Esophagus squamous epithelium (tissue), 5 donors: ENCODE measurements around the gene UPK2. TPM values are rescaled to one million over a fixed set of nuclear protein-coding genes. Genes with fewer than 3 reads are reported as not detected.
A peak's percentile ranks its signal among the peaks of the same experiment; 100 is the strongest.

Source experiments
- DNase-seq: peaks from one replicate; lab custom pipeline; 2025; lab: John Stamatoyannopoulos, UW
- H3K27ac ChIP-seq, 4 donors: fragments of 200-600 bp; sonication (generic); one replicate each; pipeline ENCODE4 v1.5.1; 2016 to 2019; ENCODE audit warnings: mild to moderate bottlenecking in 1 of 4
- H3K27me3 ChIP-seq, 4 donors: fragments of 200-600 bp; sonication (generic); 1 replicate in 3 of 4; 2 replicates in 1 of 4; pipeline versions ENCODE4 v1.5.1 to v1.6.0; 2017 to 2021; ENCODE audit warnings: antibody characterized with exemption in 1 of 4
- H3K36me3 ChIP-seq, 3 donors: fragments of 200-600 bp; sonication (generic); one replicate each; pipeline ENCODE4 v1.5.1; 2016 to 2019
- H3K4me1 ChIP-seq, 3 donors: fragments of 200-600 bp; sonication (generic); one replicate each; pipeline ENCODE4 v1.5.1; 2017 to 2019
- H3K4me3 ChIP-seq, 4 donors: fragments of 200-600 bp; sonication (generic); 1 replicate in 3 of 4; 2 replicates in 1 of 4; pipeline ENCODE4 v1.5.1; 2016 to 2019; ENCODE audit warnings: mild to moderate bottlenecking in 2 of 4, moderate library complexity in 1 of 4
- H3K9me3 ChIP-seq, 3 donors: fragments of 200-600 bp; sonication (generic); one replicate each; pipeline ENCODE4 v1.5.1; 2016 to 2019
- POLR2A ChIP-seq, 4 donors: fragments of 450-650 bp; IDR thresholded peaks; one replicate each; pipeline ENCODE4 v1.6.1; 2017; ENCODE audit warnings: antibody characterized with exemption in 4 of 4, mild to moderate bottlenecking in 4 of 4, moderate library complexity in 3 of 4
- WGBS, 2 donors: methylation state at CpG; one replicate each; pipeline ENCODE4 v1.1.5; 2018; 5-methylcytosine and 5-hydroxymethylcytosine counted together
- intact Hi-C: fragments of 100-400 bp; cut with DNase I; formaldehyde crosslinking; loops from one replicate; pipeline ENCODE4 v1.15.0; 2022
- total RNA-seq, 4 donors: library from RNA; depleted of rRNA; stranded (reverse); fragments of >200 nt; gene quantifications; one replicate each; pipeline ENCODE4 v1.1.0, GENCODE V29; 2016
- TF ChIP-seq, protein P1 (sequence below), 6 experiments: fragments of 450-650 bp in 4 of 6; fragments of 200-600 bp in 2 of 6; sonication (generic) in 2 of 6; IDR thresholded peaks; one replicate each; pipeline ENCODE4 v1.5.1; 2016 to 2019; ENCODE audit warnings: antibody characterized with exemption in 6 of 6, mild to moderate bottlenecking in 4 of 6, moderate library complexity in 4 of 6
- donor health status: DM: yes; HTN: yes; CAD: no.

UPK2 gene
- total RNA-seq, 4 donors from 2014 or later = 0.57 TPM; not detected in 3

DNA sequence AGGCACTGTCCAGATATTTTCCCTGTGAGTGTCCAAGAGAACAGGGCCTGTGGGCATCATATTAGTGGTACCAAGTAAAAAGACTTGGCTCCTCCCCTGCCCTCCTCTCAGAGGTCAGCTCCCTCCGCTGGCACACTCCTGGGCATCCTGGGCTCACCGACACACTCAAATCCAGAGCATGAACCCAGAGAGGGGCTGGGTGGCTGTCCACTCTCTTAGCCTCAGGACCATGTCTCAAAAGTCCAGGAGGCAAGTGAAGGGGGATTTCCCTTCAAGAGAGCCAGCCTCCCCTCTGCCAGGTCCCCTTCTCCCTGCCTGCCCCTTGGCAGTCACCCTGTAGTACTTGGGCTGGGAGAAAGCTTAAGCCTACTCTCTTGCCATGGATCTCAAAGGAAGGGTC is 40.7 kb upstream of the UPK2 start:
- no peaks in the 10 kb centered on the region for H3K9me3 ChIP-seq
- H3K36me3 ChIP-seq = no peaks in the 10 kb centered on the region
- no peaks in the 10 kb centered on the region for H3K27me3 ChIP-seq
- 85 to 100% methylated on average over 1 to 2 of the region's 2 CpGs for WGBS, 2 donors
- H3K4me3 ChIP-seq = no peak overlapping the region
- DNase-seq = no peak
- TF ChIP-seq, protein P1, sequence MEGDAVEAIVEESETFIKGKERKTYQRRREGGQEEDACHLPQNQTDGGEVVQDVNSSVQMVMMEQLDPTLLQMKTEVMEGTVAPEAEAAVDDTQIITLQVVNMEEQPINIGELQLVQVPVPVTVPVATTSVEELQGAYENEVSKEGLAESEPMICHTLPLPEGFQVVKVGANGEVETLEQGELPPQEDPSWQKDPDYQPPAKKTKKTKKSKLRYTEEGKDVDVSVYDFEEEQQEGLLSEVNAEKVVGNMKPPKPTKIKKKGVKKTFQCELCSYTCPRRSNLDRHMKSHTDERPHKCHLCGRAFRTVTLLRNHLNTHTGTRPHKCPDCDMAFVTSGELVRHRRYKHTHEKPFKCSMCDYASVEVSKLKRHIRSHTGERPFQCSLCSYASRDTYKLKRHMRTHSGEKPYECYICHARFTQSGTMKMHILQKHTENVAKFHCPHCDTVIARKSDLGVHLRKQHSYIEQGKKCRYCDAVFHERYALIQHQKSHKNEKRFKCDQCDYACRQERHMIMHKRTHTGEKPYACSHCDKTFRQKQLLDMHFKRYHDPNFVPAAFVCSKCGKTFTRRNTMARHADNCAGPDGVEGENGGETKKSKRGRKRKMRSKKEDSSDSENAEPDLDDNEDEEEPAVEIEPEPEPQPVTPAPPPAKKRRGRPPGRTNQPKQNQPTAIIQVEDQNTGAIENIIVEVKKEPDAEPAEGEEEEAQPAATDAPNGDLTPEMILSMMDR (IDR thresholded peaks at IDR 0.05) = no peak
- no peak for TF ChIP-seq POLR2A (IDR thresholded peaks at IDR 0.05)
- H3K27ac ChIP-seq = peak overlapping the region; percentile 95 to 100 (median 98)
- intact Hi-C loops = no loop called here
- peaks cover 94 to 100% (median 98%) of the 10 kb centered on the region in 3 donors for H3K4me1 ChIP-seq

DNA sequence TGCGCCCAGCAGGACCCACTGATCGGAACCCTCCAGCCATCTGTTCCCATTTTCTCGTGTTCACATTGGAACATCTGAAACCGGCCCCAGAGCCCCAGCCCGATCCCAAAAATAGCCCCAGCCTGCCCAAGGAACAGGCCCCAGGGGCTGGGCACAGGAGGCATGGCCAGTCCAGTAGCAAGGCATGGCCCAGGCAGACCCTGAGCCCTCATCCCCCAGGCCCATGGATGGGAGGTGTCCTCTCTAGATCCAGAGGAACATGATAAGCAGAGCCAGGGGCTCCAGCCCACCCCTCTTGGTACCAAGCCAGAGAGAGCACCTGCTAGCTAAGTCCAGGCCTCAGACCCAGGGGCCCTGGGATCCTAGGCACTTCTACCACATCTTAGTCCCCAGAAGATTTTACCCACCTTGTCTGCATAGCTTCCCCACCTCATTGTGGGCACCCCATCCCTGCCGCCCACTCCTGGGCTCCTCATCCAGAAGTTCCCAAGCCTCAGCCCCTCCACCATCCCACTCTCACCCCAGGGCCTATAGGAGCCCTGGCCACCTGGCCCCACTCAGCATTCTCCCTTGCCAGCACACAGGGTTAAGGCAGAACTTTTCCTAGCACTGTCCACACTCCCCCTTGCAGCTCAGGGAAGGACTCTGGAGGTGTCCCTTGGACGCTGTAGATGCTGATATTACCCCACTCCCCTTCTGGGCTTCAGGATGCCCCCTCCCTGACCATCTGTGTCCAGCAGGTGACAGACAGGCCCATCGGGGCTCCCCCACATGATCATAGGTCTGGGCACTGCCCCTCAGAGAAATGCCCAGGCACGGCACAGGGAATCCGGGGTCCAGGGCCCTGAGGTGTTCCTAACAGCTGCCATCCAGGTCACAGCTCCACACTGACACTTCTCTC is 39.9 kb upstream of the UPK2 start:
- Histone ChIP-seq H3K4me1 (peaks cover 96 to 100% (median 100%) of the 10 kb centered on the region in 3 donors), H3K9me3 (no peaks in the 10 kb centered on the region), H3K27me3 (no peaks in the 10 kb centered on the region), H3K36me3 (no peaks in the 10 kb centered on the region), H3K27ac (peak overlapping the region; percentile 95 to 100 (median 98)), H3K4me3 (peak overlapping the region in 1 of 4 donors; percentile 78)
- 30 to 83% methylated on average over 2 to 7 of the region's 10 CpGs for WGBS, 2 donors
- intact Hi-C loops = no loop called here
- TF ChIP-seq POLR2A (IDR thresholded peaks at IDR 0.05) = no peak
- TF ChIP-seq, protein P1 (IDR thresholded peaks at IDR 0.05) = no peak
- no peak for DNase-seq

DNA sequence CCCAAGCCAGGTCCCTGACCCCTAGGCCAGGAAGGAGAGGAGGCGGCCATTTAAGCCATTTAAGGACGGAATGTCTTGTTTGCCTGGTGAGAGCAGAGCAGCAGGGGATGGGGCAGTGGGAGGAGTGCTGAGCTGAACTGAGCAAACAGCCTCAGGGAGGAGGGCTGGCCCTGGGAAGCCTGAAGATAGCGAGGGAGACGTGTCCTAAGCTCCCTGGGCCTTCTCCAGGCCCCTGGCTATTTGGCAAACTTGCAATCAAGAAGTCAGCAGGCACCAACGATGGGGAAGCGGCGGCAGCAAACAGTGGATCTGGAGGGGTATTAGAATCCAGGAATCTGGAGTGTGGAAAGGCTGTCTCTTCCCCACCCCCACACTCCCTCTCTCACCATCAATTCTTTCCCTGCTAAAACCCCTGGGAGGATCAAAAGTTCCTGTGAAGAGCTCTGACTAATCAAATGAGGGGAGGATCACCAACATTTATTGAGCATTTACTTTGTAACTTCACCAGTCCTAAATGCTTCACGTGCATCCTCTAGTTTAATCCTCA is 39.2 kb upstream of the UPK2 start:
- Histone ChIP-seq H3K36me3 (no peaks in the 10 kb centered on the region), H3K9me3 (no peaks in the 10 kb centered on the region), H3K27ac (peak overlapping the region; percentile 95 to 100 (median 98)), H3K4me3 (peak overlapping the region in 1 of 4 donors; percentile 78), H3K27me3 (no peaks in the 10 kb centered on the region), H3K4me1 (peaks cover 96 to 100% (median 100%) of the 10 kb centered on the region in 3 donors)
- intact Hi-C loops = no loop called here
- WGBS, 2 donors = 8 to 30% methylated on average over 6 of the region's 8 CpGs
- no peak for DNase-seq
- TF ChIP-seq POLR2A (IDR thresholded peaks at IDR 0.05) = no peak
- TF ChIP-seq, protein P1 (IDR thresholded peaks at IDR 0.05) = no peak

DNA sequence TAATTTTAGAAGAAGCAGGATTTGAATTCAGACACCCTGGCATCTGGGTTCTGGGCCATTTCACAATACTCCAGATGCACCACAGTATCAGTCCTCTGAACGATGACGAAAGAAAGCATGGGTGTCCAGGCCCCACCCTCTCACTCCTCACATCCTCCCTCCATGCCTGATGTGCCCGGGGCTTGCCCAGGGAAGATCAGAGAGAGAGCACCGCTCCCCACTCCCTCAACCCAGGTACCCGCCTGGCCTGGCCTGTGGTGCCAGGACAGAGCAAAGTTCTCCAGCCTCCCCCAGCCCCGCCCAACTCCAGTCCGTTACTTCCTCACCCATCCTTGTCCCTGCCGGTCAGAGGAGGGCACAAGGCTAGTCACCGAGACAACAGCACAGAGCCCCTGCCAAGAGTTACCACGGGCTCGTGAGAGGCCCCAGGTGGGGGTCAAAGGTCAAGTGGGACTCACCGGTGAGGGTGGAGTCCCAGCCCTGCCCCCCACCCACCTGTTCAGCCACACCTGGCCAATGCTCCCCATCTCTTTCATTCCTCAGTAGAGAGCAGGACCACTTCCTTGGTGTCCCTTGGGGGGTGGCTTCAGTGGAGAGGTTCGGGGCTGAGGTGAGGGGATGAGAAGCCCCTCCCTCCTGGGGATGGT is 38.5 kb upstream of the UPK2 start:
- H3K4me3 ChIP-seq = peak overlapping the region in 3 of 4 donors; percentile 29 to 92 (median 78)

More for the DNA sequence above, 38.5 kb upstream of the UPK2 start:
- H3K4me1 ChIP-seq = peaks cover 96 to 100% (median 99%) of the 10 kb centered on the region in 3 donors
- intact Hi-C loops = no loop called here
- no peaks in the 10 kb centered on the region for H3K9me3 ChIP-seq
- DNase-seq = no peak
- no peaks in the 10 kb centered on the region for H3K27me3 ChIP-seq
- TF ChIP-seq, protein P1 (IDR thresholded peaks at IDR 0.05) = no peak
- TF ChIP-seq POLR2A (IDR thresholded peaks at IDR 0.05) = peak in 2 of 4 donors; percentile 6 to 33
- peak overlapping the region; percentile 95 to 100 (median 98) for H3K27ac ChIP-seq
- no peaks in the 10 kb centered on the region for H3K36me3 ChIP-seq
- WGBS, 2 donors = 7 to 10% methylated on average over 8 to 9 of the region's 13 CpGs
